HK-2 (cell line): ENCODE results near the gene ELOF1.

ENCODE experiments used
- DNase-seq: peaks from one replicate; pipeline ENCODE4 v3.0.0-alpha.2; 2018; ENCODE audit not compliant: unreplicated experiment

The ELOF1 gene

DNA sequence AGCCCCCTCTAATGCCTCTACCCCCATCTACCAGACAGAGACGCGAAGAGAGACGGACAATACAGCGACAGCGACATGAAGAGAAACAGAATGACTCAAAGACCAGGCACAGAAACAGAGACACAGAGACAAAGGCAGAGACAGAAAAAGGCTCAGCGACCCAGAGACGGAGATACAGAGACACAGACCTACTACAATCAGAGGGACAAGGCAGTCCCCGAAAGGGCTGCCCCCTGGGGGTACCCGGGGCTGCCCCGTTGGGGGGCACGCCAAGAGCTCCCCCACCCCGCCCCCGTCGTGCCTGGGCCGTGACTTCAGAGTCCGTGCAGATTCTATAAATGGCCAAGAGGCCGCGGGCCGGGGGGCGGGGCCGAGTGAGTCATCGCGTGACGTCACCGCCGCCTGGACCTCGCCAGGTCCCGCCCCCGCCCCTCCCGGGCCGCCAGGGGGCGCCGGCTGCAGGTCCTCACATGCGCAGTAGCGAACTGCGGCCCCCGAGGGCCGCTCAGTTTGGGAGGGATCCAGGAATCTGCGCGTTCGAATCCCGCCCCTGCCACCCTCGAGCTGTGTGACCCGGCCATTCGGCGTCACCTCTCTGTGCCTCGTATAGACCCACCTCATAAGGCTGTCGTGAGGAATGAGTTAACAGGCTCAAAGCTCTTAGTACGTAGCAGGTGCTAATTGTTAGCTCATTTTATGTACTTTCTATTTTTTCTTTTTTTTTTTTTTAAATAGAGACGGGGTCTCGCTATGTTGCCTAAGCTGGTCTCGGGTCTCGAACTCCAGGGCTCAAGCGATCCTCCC is 23.0 kb downstream of the ELOF1 start:
- peak; percentile 92 for DNase-seq

DNA sequence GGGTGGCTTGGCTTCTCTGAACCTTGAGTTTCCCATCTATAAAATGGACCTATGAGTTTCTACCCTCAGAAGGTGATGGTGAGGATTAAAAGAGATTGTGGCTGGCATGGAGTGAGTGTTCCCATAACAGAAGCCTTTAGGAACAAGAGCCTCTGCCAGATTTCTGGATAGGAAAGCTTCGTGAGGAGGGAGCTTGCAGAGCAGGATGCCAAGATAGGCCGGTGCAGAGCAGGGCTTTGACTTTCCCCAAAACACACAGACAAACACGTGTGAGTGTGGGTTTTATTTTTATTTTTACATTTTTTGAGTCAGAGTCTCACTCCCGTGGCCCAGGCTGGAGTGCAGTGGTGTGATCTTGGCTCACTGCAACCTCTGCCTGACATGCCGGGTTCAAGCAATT is 24.1 kb downstream of the ELOF1 start:
- DNase-seq, result no peak

DNA sequence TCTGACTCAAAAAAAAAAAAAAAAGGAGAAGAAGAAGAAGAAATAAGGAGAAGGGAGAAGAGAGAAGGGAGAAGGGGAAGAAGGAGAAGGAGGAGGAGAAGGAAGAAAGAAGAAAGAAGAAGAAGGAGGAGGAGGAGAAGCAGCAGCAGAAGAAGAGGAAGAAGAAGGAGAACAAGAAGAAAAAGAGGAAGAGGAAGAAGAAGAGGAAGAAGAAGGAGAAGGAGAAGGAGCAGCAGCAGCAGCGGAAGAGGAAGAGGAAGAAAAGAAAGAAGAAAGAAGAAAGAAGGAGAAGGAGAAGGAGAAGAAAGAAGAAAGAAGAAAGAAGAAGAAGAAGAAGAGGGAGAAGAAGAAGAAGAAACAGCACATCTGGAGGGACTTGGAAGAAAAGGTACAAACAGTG is 24.5 kb downstream of the ELOF1 start:
- DNase-seq, result no peak

DNA sequence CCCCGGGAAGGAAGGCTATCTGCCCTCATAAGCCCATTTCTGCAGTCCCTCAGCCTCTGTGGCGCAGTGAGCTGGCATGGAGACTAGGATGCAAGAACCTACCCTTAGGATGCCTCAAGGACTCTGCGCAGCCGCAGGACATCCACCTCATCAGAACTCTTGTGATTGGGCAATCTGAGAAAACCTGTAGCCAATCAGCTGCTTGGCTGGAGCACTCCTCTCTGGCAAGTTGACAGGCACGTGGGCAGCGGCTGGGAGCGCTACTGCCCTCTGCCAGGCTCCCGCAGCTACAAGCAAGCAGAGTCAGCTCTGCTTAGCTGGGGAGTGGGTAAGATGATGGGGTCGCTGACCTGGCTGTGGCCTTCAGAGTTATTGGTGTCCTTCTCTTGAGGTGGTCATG is 28.6 kb downstream of the ELOF1 start:
- DNase-seq, result no peak

DNA sequence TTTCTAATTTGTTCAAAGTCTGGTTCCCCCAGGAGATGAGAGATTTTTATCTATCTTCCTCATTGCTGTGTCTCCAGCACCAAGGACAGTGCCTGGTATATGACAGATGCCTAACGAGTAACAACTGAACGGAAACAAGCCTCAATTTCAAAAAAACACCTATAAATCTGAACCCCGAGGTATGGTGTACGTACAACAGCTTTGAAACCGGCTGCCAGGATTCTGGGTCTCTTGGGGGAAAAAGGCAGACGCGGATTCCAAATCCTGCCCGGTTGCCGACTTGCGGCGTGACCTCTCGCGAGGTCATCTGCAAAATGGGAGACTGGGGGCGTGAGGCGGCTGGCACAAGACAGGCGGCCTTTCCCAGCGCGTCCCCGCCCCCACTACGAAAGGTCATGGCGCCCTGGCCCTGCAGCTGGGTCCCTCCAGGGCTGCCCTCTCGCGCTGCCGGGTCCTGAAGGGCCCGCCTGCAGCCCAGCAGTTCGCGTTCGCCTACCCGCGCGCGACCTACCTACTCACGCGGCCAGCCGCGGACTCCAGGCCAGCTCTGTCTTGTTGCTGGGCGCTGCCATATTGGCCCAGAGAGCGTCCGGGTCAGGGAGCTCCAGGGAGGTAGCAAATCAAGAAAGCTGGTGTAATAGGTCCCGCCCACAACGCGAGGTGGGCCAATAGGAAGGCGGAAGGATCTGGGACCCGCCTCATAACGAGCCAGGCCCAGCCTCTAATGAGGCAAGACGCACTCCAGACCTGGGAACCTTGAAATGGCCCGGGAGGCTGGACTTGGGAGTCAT is 30.3 kb downstream of the ELOF1 start, which contains the start of gene ECSIT:
TSS of gene ECSIT (minus strand) at position 584 of the 791 bp plus-strand sequence. CDS start 9,964 bp downstream, outside the sequence.
- DNase-seq, result peak; percentile 99

DNA sequence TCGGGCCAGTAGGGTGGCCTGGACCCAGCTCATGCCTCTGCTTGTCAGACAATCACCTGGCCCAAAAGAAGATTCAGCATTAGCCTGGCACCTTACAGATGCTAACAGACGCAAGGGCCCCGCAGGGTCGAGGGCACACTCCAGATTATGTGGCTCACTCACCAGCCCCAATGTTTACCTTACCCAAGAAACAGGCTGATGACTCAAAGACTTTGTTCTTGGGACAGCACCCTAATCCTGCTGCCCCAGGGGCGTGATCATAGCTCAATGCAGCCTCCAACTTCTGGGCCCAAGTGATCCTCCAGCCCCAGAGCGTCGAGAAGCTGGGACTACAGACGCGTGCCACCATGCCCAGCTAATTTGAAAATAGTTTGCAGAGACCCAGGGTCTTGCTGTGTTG is 39.9 kb downstream of the ELOF1 start:
- no peak for DNase-seq

DNA sequence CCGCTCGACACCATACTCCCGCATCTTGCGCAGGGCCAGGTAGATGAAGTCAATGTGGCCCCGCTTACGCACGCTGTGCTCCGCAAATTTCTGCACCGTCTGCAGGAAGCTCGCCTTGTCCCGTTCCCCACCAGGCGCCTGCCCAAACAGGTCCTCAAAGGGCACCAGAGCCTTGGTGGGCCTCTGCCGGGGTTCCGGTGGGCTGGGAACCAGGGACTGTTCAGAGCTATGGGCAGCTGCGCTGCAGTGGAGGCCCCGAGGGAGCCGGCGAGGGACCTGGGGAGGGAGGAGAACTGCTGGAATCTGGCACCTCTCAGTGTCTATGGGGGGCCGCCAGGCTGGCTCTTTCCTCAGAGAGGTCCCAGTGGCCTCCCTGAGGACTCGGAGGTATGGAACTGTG is 45.1 kb downstream of the ELOF1 start:
- no peak for DNase-seq

DNA sequence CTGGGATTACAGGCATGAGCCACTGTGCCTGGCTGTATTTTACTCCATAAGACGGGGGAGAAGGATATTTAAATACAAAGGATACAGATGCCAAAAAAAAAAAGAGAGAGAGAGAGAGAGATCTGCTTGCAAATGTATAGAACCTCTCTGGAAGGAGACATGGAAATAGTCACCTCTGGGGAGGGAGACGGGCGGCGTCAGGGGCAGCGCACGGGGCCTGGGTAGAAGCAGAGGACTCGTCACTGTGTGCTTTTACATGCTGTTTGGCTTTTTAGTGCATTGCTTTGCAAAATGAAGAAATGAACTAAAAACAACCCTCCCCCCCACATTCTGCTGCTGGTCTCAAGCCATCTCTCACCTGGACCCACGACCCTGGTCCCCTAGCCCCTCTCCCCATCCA is 48.6 kb downstream of the ELOF1 start:
- no peak for DNase-seq

DNA sequence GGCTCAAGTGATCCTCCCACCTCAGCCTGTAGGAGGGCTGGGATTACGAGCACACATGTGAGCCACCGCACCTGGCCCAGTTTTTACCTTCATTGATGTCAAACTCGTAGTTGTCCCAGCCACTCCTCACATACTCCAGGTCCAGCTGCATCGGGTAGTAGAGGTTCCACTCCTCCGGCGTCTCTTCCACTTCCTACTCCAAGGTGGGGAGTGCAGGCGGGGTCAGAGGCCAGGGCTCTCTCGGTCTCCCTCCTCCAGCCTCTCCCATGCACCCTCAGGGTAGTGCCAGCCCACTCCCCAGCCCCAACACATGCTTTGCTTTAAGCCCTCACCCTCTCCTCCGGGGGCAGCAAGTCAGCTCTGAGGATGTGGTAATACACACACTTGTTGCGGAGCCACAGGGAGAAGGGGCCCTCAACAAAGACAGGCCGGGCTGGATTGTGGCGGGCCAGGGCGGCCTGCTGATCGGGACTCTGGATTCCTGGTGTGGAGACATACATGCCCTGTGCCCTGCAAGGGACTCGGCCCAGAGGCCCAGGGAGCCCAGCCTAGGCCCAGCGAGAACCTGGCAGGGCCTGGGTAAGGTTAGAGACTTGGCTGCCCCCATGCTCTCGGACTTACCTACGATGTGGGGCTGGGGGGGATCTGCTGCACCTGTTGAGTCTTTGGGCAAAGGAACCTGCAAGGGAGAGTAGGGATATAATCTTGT is 51.5 kb downstream of the ELOF1 start:
- DNase-seq, result no peak

DNA sequence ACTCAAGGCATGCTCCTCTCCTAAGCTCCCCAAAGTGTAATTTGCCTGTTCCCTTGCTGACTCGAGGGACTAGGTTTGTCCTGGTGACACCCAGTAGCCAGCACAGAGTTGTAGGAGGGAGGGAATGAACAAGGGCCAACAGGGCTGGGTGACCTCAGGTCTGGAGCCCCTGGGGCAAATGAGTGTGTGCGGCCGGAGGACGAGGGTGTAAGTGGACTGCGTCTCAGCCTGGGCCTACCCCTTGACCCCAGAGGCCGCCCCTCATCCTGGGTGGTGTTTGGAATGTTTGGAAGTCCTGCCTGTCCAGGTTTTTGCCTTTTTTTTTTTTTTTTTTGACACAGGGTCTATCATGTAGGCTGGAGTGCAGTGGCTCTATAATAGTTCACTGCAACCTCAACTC is 52.1 kb downstream of the ELOF1 start:
- DNase-seq, result no peak

DNA sequence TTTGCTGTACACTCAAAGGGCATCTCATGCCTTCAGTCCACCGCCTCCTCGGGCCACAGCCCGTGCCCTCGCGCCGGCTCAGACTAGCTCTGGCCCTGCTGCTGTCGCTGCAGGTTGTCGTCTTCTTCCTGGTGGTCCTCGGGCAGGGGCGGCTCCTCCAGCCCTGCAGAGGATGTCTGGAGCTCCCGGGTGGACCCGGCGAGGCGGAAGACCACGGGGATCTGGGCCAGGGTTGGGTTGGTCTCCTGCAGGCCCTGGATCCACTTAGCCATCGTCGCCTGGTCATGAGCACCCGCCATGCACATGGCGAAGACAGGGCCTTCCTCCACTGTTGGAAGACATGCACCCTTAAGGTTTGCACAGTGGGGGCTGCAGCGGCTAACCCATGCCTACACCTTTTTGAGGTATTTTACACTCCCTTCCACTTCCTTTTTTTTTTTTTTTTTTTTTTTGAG is 52.9 kb downstream of the ELOF1 start:
- DNase-seq, result no peak

DNA sequence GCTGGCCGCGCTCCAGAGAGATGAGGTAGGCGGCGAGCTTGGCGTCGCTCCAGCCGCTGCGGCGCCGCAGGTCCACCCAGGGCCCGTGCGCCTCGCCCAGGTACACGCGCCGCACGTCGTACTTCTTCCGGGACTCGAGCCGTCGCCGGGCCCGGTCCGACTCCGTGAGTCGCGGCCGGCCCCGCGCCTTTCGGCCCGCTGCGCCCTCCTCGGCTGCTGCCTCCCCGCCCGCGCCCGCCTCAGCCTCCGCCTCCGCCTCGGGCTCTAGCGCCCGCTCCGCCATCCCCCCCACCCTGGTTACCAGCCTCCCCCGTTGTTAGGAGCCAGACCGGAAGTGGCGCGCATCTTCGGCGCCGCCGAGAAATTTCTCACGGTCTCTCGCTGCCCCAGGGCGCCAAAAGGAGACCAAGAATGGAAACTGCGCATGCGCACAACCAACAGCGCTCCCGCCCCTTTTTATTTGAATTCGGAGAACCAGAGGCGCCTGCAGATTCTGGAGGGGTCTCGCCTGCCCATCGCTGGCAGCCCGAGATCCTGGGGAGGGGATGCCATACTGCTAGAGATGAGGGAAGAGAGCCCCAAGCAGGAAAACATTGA is 53.4 kb downstream of the ELOF1 start, which contains the start of gene ZNF653:
TSS of gene ZNF653 (minus strand) at position 336 of the 597 bp plus-strand sequence. CDS start at position 283, 53 bp downstream.
- peak; percentile 95 for DNase-seq

DNA sequence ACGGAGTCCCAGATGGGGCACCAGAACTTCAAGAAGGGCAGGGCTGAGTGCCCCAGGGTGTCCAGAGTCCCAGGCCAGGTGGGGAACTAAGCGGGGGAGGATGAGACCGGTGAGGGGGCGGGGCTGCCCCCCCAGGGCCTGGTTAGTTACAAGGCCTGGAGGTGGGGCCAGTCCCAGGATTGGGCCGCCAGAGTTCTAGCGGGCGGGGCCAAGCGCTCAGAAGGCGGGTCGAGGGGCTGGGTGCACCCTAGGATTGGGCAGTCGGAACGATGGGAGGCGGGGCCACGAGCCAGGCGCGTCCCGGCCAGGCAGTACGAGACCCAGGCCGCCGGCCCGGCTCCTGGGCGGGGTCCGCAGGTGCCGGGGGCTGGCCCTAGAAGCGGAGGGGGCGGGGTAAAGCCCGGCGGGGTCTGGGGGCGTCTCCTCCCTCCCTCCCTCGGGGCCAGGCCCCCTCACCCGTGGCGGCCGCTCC is 54.0 kb downstream of the ELOF1 start:
- DNase-seq, result peak; percentile 97

DNA sequence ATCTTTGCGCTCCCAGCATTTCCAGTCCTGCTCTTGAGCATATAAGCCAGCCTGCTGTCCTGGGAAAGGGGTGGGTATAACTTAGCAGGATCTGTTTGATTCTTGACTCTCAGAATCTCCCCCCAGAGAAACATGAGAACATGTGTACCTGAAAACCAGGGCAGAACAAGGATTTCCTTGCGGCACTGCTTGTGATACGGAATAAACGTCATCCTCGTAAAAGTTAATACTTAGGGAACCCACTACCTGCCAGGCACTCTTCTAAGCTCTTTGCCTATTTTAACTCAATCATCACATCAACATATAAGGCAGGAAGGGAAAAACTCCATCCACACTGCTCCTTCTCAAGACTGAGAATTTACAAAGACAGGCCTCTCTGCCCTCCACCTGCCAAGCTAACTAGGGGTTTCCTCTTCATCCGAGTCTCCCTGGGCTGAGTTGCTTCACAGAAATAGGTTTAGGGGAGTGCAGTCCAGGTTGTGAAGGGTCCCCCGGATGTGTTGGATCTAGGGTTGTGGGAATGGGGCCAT is 54.5 kb downstream of the ELOF1 start:
- no peak for DNase-seq
